LNCAP (cell line): Measurements from ENCODE around the gene S1PR3.

Source experiments
- CTCF ChIP-seq: fragments of 450-650 bp; IDR thresholded peaks from 2 replicates; pipeline ENCODE4 v1.5.1; 2017; ENCODE audit warnings: mild to moderate bottlenecking

Gene S1PR3

DNA sequence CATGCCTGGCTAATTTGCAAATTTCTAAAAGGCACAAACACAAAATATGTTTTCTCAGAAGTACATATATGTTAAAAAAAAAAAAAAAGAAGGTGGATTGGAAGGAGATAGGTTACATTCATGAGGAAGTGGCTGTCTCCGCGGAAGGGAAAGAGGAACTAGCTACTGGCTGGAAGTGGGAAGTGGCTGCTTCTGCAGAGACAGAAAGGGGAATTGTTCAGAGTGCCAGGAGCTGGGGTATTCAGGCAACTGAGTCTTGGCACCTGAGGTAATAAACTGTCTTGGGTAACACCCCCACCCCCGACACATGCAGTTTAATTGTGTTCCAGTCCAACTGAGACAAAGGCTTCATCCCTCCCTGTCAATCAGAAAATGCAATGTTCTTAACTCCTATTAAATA, 45.6 kb downstream of the S1PR3 start:
- TF ChIP-seq CTCF = no peak

GRCh38 chr9:89037346-89037745, 46.1 kb downstream of the S1PR3 start:
- no peak for TF ChIP-seq CTCF

DNA sequence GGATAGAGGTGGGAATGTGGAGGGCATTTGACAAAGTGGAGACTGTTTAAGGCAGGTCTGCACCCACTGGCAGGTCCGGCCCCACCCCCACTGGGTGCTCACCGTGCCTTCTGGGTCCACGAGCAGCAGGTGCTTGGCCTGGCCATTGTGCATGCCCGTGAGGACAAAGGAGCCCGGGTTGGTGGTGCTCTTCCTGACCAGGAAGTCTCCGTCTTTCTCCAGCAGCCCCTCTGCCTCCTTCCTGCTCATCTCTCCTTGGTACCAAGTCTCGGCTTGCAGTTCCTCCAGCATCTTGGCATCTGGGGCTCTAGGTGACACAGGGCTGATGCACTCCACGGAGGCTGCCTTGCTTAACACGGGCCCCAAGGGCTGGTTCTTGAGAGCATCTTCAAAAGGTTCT, 46.6 kb downstream of the S1PR3 start:
- no peak for TF ChIP-seq CTCF

- no peak for TF ChIP-seq CTCF
Measured at GRCh38 chr9:89038382-89039103, 47.3 kb downstream of the S1PR3 start.

- TF ChIP-seq CTCF = no peak
Measured at GRCh38 chr9:89039104-89039465, 47.8 kb downstream of the S1PR3 start.

GRCh38 chr9:89039664-89040063, 48.4 kb downstream of the S1PR3 start:
- no peak for TF ChIP-seq CTCF

GRCh38 chr9:89042984-89043383, 51.7 kb downstream of the S1PR3 start:
- TF ChIP-seq CTCF = no peak

DNA sequence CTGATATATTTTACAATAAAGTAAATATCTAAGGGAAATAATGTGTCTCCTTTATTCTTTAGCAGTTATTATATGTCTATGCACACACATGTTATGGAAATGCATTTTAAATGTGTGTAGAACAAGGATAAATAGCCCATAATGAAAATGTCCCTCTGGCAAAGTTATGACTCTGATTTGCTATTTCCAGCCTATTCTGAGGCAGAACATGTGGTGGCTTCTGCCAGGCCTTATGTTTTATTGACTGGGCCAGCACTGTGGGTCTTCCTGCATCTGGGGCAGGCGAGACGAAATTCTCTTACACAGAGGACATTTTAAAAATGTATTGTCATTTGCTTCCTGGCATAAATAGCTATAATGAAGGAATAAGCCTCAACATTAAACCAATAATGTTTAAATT, 52.8 kb downstream of the S1PR3 start:
- TF ChIP-seq CTCF = no peak
